GM19025 (cell line): ENCODE results near the gene NPIPA1.
"Not testable (repeated sequence)": the region's sequence is repeated elsewhere in the genome, so short reads cannot be mapped to it uniquely, and the experiment has no call there.

Experiments
- ATAC-seq: cut with Tn5 transposase; IDR thresholded peaks from one replicate; pipeline ENCODE4 v1.9.1; 2021; ENCODE audit warnings: mild to moderate bottlenecking, low read depth, moderate library complexity; ENCODE audit not compliant: unreplicated experiment

Gene NPIPA1

GRCh38 chr16:14937143-14937542, at the start of gene NPIPA1:
Gene NPIPA1, plus strand, starts transcription at chr16:14937443. Its CDS starts 0 bp downstream, at chr16:14937443.
- not testable (repeated sequence) for ATAC-seq

GRCh38 chr16:14892111-14892510, 45.1 kb upstream of the NPIPA1 start:
- ATAC-seq: not testable (repeated sequence)

GRCh38 chr16:14895382-14895781, 41.9 kb upstream of the NPIPA1 start:
- ATAC-seq: not testable (repeated sequence)

- not testable (repeated sequence) for ATAC-seq
Observed at GRCh38 chr16:14896023-14896422, 41.2 kb upstream of the NPIPA1 start.

GRCh38 chr16:14897006-14897664, 40.1 kb upstream of the NPIPA1 start:
- ATAC-seq: not testable (repeated sequence)

GRCh38 chr16:14898162-14898561, 39.1 kb upstream of the NPIPA1 start:
- ATAC-seq: not testable (repeated sequence)

- ATAC-seq: not testable (repeated sequence)
Observed at GRCh38 chr16:14903191-14903957, 33.9 kb upstream of the NPIPA1 start.

- not testable (repeated sequence) for ATAC-seq
Observed at GRCh38 chr16:14909744-14910143, 27.5 kb upstream of the NPIPA1 start.

- not testable (repeated sequence) for ATAC-seq
Observed at GRCh38 chr16:14910833-14911629, 26.2 kb upstream of the NPIPA1 start.

- not testable (repeated sequence) for ATAC-seq
Observed at GRCh38 chr16:14911954-14912353, 25.3 kb upstream of the NPIPA1 start.

GRCh38 chr16:14912588-14912987, 24.7 kb upstream of the NPIPA1 start:
- not testable (repeated sequence) for ATAC-seq

GRCh38 chr16:14918504-14918903, 18.7 kb upstream of the NPIPA1 start:
- ATAC-seq: not testable (repeated sequence)

GRCh38 chr16:14919837-14920600, 17.2 kb upstream of the NPIPA1 start:
- ATAC-seq: not testable (repeated sequence)

- not testable (repeated sequence) for ATAC-seq
Observed at GRCh38 chr16:14922285-14922684, 15.0 kb upstream of the NPIPA1 start.

- ATAC-seq: not testable (repeated sequence)
Observed at GRCh38 chr16:14922968-14923367, 14.3 kb upstream of the NPIPA1 start.

- not testable (repeated sequence) for ATAC-seq
Observed at GRCh38 chr16:14923394-14924088, 13.7 kb upstream of the NPIPA1 start.

- ATAC-seq: not testable (repeated sequence)
Observed at GRCh38 chr16:14924359-14924758, 12.9 kb upstream of the NPIPA1 start.

- not testable (repeated sequence) for ATAC-seq
Observed at GRCh38 chr16:14924982-14925381, 12.3 kb upstream of the NPIPA1 start.

GRCh38 chr16:14928064-14928714, 9.1 kb upstream of the NPIPA1 start:
- ATAC-seq: not testable (repeated sequence)
